Sigmoid colon (tissue), 3 donors: ENCODE measurements around the gene SLC2A4.

Experiments
- POLR2A ChIP-seq, 2 donors: fragments of 450-650 bp; IDR thresholded peaks; one replicate each; pipeline ENCODE4 v1.6.1; 2016; ENCODE audit warnings: antibody characterized with exemption in 2 of 2, mild to moderate bottlenecking in 2 of 2, moderate library complexity in 2 of 2
- TF ChIP-seq, protein P1 (sequence below), 4 experiments: fragments of 450-650 bp in 3 of 4; fragments of 200-600 bp in 1 of 4; IDR thresholded peaks; one replicate each; pipeline ENCODE4 v1.5.1; 2016 to 2019; ENCODE audit warnings: antibody characterized with exemption in 4 of 4, mild to moderate bottlenecking in 3 of 4, moderate library complexity in 2 of 4

DNA sequence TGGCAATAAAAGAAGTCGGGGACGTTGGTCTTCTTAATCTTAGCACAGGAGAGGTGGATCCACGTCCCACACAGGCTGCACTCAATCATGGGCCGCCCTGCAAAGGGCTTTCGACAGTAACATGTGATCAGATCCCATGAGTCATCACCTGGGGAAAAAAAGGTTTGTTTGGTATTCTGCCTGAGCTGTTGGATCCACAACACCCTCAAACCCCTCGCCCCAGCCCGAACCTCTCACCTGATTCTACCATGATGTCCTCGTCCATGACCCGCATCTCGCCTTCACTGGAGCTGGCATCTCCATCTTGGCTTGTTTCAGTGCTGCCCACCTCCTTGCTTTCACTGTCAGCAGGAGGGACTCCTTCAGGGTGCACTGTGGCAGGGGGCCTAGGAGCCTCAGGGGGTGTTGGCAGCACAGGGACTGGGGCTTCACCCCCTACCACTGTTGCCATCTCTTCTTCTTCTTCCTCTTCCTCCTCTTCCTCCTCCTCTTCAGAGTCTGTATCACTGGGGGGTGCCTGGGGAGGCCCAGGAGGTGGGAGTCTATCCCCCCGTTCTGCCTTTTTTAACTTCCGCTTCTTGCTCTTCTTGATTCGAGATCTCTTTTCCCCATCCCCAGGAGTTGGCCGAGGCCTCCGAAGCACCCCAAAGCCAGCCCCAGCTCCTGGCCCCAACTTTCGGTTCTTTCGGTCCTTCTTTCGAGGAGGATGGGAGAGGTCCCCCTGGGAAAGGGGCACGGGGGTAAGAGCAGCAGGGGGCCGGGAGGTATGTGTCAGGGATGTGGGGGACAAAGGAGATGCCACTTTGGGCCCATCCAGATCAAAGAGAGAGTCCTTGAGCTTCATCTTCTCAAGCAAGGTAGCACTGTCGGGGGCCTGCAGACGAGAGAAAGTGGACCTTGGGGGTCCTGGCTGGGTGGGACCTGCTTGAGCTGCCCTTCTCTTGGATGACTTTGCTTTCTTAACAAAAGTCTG is 45.5 kb upstream of the SLC2A4 start:
- TF ChIP-seq, protein P1, sequence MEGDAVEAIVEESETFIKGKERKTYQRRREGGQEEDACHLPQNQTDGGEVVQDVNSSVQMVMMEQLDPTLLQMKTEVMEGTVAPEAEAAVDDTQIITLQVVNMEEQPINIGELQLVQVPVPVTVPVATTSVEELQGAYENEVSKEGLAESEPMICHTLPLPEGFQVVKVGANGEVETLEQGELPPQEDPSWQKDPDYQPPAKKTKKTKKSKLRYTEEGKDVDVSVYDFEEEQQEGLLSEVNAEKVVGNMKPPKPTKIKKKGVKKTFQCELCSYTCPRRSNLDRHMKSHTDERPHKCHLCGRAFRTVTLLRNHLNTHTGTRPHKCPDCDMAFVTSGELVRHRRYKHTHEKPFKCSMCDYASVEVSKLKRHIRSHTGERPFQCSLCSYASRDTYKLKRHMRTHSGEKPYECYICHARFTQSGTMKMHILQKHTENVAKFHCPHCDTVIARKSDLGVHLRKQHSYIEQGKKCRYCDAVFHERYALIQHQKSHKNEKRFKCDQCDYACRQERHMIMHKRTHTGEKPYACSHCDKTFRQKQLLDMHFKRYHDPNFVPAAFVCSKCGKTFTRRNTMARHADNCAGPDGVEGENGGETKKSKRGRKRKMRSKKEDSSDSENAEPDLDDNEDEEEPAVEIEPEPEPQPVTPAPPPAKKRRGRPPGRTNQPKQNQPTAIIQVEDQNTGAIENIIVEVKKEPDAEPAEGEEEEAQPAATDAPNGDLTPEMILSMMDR (IDR thresholded peaks at IDR 0.05), result no peak
- no peak for TF ChIP-seq POLR2A (IDR thresholded peaks at IDR 0.05)
